Upper lobe of left lung (tissue), 6 donors: Measurements from ENCODE around the gene CDYL. TPM values are rescaled to one million over a fixed set of nuclear protein-coding genes. Genes with fewer than 3 reads are reported as not detected.
"Not testable (repeated sequence)": the region's sequence is repeated elsewhere in the genome, so short reads cannot be mapped to it uniquely, and the experiment has no call there.

Experiments used
- ATAC-seq, 2 donors: fragments of 200-7000 bp; cut with Tn5 transposase; one replicate each; pipeline ENCODE4 v1.9.1; 2022; ENCODE audit warnings: mild to moderate bottlenecking in 2 of 2, moderate library complexity in 2 of 2; ENCODE audit not compliant: low FRiP score in 2 of 2
- DNase-seq, 2 donors: peaks; one replicate each; pipeline ENCODE4 v3.0.0-alpha.2; 2019 to 2020
- H3K27ac ChIP-seq, 4 donors: fragments of 200-600 bp; sonication (generic); one replicate each; pipeline ENCODE4 v1.5.1; 2016 to 2019
- H3K27me3 ChIP-seq, 4 donors: fragments of 200-600 bp; sonication (generic); one replicate each; pipeline ENCODE4 v1.5.1; 2017 to 2019
- H3K36me3 ChIP-seq, 4 donors: fragments of 200-600 bp; sonication (generic); one replicate each; pipeline ENCODE4 v1.5.1; 2016 to 2019
- H3K4me1 ChIP-seq, 4 donors: fragments of 200-600 bp; sonication (generic); one replicate each; pipeline ENCODE4 v1.5.1; 2018 to 2019
- H3K4me3 ChIP-seq, 4 donors: fragments of 200-600 bp; sonication (generic); one replicate each; pipeline ENCODE4 v1.5.1; 2017 to 2019; ENCODE audit warnings: mild to moderate bottlenecking in 2 of 4, moderate library complexity in 1 of 4
- H3K9me3 ChIP-seq, 4 donors: fragments of 200-600 bp; sonication (generic); one replicate each; pipeline ENCODE4 v1.5.1; 2018 to 2019
- EP300 ChIP-seq, 4 donors: sonication (generic); formaldehyde crosslinking; IDR thresholded peaks; one replicate each; pipeline ENCODE4 v1.5.1; 2017; ENCODE audit warnings: antibody characterized with exemption in 4 of 4, control low read depth in 2 of 4
- POLR2A ChIP-seq, 4 donors: fragments of 450-650 bp; IDR thresholded peaks; one replicate each; pipeline ENCODE4 v1.5.1; 2016 to 2017; ENCODE audit warnings: antibody characterized with exemption in 4 of 4, mild to moderate bottlenecking in 2 of 4
- POLR2AphosphoS5 ChIP-seq, 2 donors: sonication (generic); formaldehyde crosslinking; IDR thresholded peaks; one replicate each; pipeline ENCODE4 v1.5.1; 2017; ENCODE audit warnings: antibody characterized with exemption in 2 of 2
- WGBS, 2 donors: methylation state at CpG; one replicate each; pipeline ENCODE4 v1.1.5; 2017 to 2018; 5-methylcytosine and 5-hydroxymethylcytosine counted together
- total RNA-seq, 6 donors: library from RNA; depleted of rRNA in 4 of 6; stranded (reverse); fragments of >200 nt in 4 of 6; gene quantifications; one replicate each; pipeline versions ENCODE4 v1.1.0 to v1.2.1, GENCODE V29; 2016 to 2021
- TF ChIP-seq, protein P1 (sequence below), 6 experiments: fragments of 450-650 bp in 4 of 6; fragments of 200-600 bp in 2 of 6; sonication (generic) in 2 of 6; IDR thresholded peaks; one replicate each; pipeline ENCODE4 v1.5.1; 2016 to 2019; ENCODE audit warnings: antibody characterized with exemption in 6 of 6
- donor health status: DM: no; HTN: no; CAD: no; lungs with moderate emphysema.
- donor health status: DM: no; HTN: yes; CAD: no; lungs with severe emphysema.

The CDYL gene
- total RNA-seq, 6 donors from 2014 or later: 17.6 to 48.9 (median 32.9) TPM

DNA sequence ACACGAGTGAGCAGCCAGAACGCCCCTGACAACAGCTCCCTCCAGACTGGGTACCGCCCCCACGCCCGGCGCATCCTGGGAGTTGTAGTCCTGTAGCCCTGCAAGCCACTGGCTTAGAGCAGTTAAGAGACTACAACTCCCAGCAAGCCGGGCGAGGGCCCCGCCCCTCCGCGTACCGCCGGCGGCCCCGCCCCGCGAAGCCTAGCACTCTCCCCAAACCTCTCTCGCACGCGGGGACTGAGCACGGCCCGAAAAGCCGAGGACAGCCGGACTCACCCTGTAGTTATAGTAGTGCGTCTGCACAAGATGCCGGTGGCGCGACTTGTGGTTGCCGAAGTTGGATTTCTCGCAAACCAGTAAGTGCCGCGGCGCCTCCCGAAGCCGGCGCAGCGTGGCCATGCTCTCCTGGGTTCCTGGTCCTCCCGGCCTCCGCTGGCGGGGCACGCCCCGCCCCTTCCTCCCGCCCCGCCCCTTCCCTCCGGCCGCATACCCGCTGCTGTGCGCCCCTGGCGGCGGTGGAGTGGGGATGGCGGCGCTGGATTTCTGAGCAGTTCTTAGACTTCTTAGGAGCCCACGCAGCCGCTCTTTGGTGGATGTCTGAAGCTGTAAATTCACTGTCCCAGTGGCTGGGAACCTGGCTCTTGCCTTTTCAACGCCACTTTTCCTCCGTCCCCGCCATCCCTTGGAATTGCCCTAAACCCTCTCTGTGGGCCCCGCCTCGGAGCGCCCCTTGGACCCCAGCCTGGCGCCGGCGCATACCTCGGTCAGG is 227.6 kb downstream of the CDYL start, which contains the start of gene RPP40:
TSS of gene RPP40 (minus strand) at position 434 of the 769 bp plus-strand sequence. CDS start at position 399, 35 bp downstream.
- TF ChIP-seq POLR2A (IDR thresholded peaks at IDR 0.05) (peak in 1 of 4 donors; percentile 46), EP300 (IDR thresholded peaks at IDR 0.05) (no peak), POLR2AphosphoS5 (IDR thresholded peaks at IDR 0.05) (no peak)
- TF ChIP-seq, protein P1, sequence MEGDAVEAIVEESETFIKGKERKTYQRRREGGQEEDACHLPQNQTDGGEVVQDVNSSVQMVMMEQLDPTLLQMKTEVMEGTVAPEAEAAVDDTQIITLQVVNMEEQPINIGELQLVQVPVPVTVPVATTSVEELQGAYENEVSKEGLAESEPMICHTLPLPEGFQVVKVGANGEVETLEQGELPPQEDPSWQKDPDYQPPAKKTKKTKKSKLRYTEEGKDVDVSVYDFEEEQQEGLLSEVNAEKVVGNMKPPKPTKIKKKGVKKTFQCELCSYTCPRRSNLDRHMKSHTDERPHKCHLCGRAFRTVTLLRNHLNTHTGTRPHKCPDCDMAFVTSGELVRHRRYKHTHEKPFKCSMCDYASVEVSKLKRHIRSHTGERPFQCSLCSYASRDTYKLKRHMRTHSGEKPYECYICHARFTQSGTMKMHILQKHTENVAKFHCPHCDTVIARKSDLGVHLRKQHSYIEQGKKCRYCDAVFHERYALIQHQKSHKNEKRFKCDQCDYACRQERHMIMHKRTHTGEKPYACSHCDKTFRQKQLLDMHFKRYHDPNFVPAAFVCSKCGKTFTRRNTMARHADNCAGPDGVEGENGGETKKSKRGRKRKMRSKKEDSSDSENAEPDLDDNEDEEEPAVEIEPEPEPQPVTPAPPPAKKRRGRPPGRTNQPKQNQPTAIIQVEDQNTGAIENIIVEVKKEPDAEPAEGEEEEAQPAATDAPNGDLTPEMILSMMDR (IDR thresholded peaks at IDR 0.05): peak; percentile 83 to 94 (median 86)
- H3K27me3 ChIP-seq: no peaks in the 10 kb centered on the region
- ATAC-seq: peak; percentile 99 to 100

DNA sequence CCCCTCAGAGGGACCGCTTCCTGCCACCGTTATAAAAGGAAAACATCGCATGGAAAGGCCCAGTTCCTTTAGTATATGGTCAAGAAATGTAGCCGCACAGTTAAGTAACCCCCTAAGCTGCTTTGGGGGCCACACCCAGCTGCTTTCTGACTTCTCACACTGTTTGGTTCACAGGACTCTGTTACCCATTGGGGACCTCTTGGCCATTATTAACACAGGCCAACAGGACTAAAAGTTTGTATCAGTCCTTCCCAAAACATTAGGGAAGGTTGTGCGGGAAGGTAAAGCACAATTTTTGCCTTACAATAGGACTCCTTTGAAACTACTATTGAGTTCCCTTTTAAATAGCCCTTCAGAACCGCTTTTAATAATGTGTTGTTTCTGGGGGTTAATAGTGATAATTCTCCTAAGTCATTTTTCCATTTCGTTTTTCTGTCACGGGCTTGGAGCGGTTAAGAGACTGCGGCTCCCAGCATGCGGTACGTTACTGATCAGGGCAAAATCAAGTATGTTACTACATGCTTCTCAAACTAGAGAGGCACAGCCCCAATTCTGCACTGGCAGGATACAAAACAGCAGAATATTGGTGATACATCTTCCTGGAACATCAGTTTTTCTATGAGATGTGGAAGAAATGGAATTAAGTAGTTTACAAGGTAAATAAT is 228.3 kb downstream of the CDYL start:
- Histone ChIP-seq H3K4me1 (peaks cover 0 to 7% (median 5%) of the 10 kb centered on the region in 4 donors), H3K36me3 (peaks cover 0 to 9% (median 0%) of the 10 kb centered on the region in 4 donors), H3K4me3 (peak overlapping the region; percentile 60 to 78 (median 66)), H3K27ac (peak overlapping the region; percentile 77 to 92 (median 86)), H3K9me3 (no peaks in the 10 kb centered on the region), H3K27me3 (no peaks in the 10 kb centered on the region)
- TF ChIP-seq POLR2A (IDR thresholded peaks at IDR 0.05): no peak
- TF ChIP-seq POLR2AphosphoS5 (IDR thresholded peaks at IDR 0.05): no peak
- TF ChIP-seq EP300 (IDR thresholded peaks at IDR 0.05): no peak
- TF ChIP-seq, protein P1 (IDR thresholded peaks at IDR 0.05): no peak
- DNase-seq (no peak), ATAC-seq (no peak)
- 59 to 84% methylated on average over 8 to 12 of the region's 12 CpGs for WGBS, 2 donors

More for the DNA sequence above, 227.6 kb downstream of the CDYL start, which contains the start of gene RPP40:
- Histone ChIP-seq H3K27ac (peak within 1 kb of the TSS; percentile 77 to 92 (median 86)), H3K9me3 (no peaks in the 10 kb centered on the region), H3K36me3 (peaks cover 0 to 9% (median 0%) of the 10 kb centered on the region in 4 donors), H3K4me3 (peak within 1 kb of the TSS; percentile 60 to 78 (median 70)), H3K4me1 (peaks cover 0 to 7% (median 5%) of the 10 kb centered on the region in 4 donors)
- peak; percentile 97 to 99 for DNase-seq
- 0 to 1% methylated on average over 3 to 51 of the region's 64 CpGs for WGBS, 2 donors

DNA sequence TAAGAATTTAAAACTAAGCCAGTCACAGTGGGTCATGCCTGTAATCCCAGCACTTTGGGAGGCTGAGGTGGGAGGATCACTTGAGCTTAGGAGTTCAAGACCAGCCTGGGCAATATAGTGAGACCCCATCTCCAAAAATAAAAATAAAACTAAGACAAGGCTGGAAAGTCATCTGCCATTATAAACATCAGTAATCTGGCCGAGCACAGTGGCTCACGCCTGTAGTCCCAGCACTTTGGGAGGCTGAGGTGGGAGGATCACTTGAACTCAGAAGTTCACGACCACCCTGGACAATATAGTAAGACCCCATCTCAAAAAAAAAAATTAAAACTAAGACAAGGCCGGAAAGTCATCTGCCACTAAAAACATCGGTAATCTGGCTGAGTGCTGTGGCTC is 228.8 kb downstream of the CDYL start:
- WGBS, 2 donors: 88% methylated on average over 5 of the region's 5 CpGs
- not testable (repeated sequence) for H3K4me3 ChIP-seq, H3K36me3 ChIP-seq, H3K4me1 ChIP-seq, ATAC-seq, DNase-seq, H3K27me3 ChIP-seq, H3K9me3 ChIP-seq
- peak overlapping the region in 1 of 4 donors; percentile 92 for H3K27ac ChIP-seq

Other genes starting within 250 kb of the CDYL start
- gene RPP40, start 227.6 kb downstream of the CDYL start, total RNA-seq: 1 to 10 TPM in 5 of 6 donors, not detected in 1; 2.4 to 7.9 (median 4.3) TPM